Activated CD4-positive, CD25-positive, alpha-beta regulatory T cell (primary cell): ENCODE data around the gene HSPB9.
A peak's percentile ranks its signal among the peaks of the same experiment; 100 is the strongest.

Source experiments
- DNase-seq, 4 experiments: peaks; one replicate each; lab custom pipeline; 2025; lab: John Stamatoyannopoulos, UW

The HSPB9 gene

GRCh38 chr17:42101513-42102292 is 20.9 kb upstream of the HSPB9 start:
- DNase-seq, result peak in 3 of 4 experiments; percentile 36 to 62 (median 54)

DNA sequence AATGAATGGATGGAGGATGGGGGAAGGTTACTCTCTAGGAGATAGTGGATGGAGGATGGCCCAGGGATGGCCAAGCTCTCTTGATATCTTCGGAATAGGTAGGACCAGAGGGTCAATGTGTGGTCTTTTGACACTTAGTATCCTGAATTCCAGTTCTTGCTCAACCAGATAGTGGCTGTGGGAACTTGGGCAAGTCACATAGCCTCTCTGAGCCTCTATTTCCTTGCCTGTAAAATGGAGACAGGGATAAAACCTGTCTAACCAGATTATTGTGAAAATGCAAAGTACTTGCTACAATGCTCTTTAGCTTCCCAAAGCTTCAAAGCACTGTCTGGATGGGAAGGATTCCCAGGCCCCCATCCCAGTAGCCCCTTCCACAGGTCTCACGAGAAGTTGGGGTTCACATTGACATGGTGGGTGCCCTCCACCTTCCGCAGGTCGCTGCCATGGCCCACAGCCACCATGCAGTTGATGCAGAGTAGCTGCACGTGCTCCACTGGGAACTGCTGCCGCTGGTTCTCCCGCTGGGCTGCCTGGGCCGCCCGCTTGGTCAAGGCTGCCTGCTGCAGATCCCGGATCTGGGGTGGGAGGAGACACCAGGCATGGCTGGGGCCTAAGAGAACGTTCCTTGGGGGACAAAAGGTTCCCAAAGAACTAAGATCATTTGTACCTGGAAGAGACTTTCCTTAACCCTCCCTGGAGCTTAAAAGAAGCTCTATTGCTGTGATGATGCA is 19.2 kb upstream of the HSPB9 start:
- no peak for DNase-seq

DNA sequence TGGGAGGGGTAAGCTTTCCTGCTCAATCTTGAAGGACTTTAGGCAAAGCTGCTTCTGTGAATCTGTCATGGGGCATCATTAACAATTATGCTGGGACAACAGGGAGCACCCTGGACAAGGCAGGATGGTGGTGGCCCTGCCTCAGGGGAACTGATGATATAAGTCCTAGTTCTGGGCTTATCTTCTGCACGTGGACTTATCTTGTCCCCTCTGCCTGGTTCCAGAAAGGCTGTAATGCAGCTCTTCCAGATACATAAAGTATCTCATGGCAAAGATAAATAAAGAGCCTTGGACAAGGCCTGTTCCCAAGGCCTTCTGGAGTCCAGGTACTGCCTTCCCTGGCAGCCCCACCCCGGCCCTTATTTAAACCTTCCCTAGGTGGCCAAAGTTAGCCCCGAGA is 18.3 kb upstream of the HSPB9 start:
- no peak for DNase-seq

DNA sequence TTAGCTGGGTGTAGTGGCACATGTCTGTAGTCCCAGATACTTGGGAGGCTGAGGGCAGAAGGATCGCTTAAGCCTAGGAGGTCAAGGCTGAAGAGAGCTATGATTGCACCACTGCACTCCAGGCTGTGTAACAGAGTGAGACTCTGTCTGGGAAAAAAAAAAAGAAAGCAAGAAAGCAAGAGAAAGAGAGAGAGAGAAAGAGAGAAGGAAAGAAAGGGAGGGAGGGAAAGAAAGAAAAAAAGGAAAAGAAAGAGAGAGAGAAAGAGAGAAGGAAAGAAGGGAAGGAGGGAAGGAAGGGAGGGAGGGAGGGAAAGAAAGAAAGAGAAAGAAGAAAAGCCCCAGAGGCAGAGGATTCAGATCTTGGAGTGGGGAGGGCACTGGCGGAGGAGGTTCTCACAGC is 16.6 kb upstream of the HSPB9 start:
- no peak for DNase-seq

DNA sequence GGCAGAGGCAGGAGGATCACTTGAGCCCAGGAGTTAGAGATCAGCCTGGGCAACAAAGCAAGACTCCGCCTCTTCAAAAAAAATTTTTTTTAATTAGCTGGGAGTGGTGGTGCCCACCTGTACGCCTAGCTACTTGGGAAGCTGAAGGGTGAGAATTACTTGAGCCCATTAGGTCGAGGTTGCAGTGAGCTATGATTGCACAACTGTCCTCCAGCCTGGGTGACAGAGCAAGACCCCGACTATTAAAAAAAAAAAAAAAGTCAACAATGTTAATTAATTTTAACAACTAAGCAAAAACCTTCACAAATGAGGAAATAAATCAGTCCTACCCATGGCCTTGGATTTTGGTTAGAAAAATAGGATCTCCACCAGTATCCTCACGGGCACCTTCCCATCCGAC is 15.5 kb upstream of the HSPB9 start:
- no peak for DNase-seq

DNA sequence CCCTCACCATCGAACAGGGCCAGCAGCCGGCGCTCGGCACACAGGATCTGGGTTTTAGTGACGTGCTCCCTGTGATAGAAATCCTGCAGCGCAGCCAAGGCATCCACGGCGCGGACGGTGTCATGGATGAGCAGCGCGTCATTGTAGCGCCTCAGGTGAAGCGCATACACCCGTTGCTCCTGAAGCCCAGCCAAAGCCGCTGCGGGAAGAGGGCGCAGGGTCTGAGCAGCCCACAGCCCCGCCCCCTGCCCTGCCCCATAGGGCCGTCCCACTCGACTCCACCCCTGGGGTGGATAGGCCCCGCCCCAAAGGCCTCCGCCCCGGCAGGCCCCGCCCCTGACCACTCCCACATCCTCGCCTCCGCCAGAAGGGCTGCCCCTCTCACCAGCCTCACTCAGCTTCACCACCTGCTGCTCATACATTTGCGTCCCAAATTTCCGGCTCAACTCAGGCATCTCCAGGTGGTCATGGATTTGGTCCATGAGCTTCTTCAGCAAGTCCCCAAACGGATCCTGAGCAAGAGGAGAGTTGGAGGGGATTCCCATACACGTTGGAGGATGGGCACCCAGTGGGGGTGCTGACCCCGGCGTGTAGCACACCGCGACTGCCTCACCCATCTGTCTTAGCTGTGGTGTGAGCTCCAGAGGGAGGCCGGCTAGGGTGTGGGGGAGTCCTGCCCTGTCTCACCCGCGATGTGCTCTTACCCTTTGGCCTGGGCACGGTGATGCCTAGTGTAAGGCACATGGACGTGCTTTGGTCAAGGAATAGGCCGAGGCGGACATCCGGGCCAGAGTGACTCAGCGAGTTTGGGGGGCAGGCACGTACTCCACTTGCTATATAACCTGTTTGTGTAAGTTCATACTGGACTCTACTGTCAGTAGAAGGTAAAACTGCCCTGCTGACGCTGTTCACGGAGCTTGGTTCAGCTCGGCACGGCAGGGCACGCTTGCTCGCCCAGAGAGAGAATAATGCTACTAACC is 14.7 kb upstream of the HSPB9 start:
- peak; percentile 73 to 87 (median 80) for DNase-seq

- no peak for DNase-seq
Measured at GRCh38 chr17:42109086-42109485, 13.5 kb upstream of the HSPB9 start.

- no peak for DNase-seq
Measured at GRCh38 chr17:42110301-42111264, 12.0 kb upstream of the HSPB9 start.

DNA sequence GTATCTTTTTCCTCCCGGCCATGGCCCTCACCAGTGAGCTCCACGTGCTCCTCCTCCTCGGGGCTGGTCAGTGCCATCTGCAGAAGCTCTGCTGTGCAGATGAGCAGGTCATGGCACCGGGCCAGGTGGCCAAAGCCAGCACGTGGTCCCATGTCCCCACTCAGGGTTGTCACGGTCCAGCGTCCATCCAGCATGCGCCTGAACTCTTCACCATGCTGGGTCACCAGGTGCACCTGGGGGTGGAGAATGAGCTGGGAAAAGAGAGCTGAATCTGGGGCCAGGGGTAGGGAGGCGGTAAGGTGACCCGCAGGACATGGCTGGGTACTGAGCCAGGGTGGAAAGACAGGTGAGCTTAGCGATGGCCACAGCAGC is 11.4 kb upstream of the HSPB9 start:
- DNase-seq, result no peak

DNA sequence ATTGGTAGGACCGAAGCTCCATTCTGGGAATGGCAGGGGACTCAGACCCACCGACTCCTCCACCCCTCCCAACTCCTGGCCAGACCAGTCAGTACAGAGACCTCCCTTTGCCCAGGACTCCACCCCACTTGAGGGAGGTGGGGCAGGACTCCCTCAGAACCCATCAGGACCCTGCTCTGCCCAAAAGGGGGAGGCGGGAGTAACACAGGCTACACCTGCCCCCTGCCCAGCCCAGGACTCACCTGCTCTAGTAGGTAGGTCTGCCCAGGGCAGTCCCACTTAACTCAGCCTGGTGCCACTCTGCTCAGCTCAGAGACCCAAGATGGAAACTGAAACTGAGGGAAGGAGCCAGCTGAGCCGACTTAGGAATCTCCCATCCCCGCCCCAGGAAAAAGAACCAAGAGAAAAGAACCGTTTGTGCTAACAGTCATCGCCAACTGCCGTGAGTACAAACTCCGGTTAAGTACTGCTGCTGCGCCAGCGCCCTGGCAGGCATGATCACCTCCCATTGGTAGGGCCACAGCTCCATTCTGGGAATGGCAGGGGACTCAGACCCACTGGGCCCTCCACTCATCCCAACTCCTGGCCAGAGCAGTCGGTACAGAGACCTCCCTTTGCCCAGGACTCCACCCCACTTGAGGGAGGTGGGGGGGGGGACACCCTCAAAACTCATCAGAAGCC is 10.6 kb upstream of the HSPB9 start:
- no peak for DNase-seq

DNA sequence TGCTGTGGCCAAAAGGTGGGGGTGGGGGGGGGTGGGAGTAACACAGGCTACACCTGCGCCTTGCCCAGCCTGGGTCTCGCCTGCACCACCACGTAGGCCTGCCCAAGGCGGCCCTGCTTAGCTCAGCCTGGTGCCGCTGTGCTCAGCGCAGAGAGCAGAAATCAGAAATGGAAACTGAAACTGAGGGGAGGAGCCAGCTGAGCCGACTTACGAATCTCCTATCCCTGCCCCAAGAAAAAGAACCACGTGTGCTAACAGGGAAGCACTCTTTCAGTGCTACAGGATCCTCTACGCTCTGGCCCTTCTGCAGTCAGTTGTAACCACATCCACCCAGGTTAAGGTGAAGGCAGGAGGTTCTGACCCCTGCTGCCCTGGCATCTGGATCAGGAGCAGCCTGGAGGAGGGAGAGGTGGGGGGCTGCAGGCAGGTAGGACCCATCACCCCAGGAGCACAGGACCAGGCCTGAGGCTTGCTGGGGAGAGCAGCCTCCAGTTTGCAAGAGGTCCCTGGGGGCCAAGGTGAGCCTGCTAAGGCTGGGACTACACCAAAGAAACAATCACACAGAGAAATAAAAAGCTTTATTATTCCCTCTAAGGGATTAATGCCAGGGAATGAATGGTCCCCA is 9.9 kb upstream of the HSPB9 start, which contains the start of gene DHX58:
Gene DHX58, minus strand, starts transcription at position 163 of the 625 bp plus-strand sequence. CDS start 822 bp downstream, outside the sequence.
- peak; percentile 33 to 68 (median 60) for DNase-seq

DNA sequence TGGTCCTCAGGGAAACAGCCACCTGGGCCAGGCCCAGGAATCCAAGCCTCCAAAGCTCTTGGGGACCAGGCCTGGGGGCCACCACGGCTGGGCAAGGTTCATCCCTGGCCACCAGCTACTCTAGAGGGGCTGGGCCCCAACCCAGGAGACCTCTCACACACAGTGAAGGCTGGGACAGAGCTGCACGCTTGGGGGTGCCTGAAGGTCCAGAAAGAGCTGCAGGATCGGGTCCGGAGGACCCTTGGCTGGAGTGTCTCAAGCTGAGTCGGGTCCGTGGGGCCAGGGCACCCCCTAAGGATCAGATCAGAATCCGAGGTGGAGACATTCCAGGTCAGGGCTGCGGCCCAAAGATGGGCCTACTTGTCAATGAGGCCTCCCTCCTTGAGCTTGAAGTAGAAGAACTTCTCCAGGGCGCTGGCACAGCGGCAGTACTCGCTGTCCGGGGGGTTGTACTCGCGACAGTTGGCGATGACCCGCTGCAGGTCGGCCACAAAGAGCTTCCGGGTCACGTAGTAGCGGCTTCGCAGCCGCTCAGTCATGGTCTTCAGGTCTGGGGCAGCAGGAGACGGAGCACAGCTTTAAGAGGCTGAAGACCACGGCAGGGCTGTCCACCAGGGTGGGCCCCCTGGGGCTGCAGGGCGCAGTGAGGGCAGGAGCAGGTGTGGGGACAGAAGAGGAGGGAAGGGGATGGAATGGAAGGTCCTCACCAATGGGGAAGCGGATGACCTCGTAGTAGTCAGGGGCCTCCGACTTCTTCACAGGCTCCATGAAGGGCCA is 9.1 kb upstream of the HSPB9 start:
- no peak for DNase-seq

- no peak for DNase-seq
Measured at GRCh38 chr17:42114118-42114517, 8.5 kb upstream of the HSPB9 start.

DNA sequence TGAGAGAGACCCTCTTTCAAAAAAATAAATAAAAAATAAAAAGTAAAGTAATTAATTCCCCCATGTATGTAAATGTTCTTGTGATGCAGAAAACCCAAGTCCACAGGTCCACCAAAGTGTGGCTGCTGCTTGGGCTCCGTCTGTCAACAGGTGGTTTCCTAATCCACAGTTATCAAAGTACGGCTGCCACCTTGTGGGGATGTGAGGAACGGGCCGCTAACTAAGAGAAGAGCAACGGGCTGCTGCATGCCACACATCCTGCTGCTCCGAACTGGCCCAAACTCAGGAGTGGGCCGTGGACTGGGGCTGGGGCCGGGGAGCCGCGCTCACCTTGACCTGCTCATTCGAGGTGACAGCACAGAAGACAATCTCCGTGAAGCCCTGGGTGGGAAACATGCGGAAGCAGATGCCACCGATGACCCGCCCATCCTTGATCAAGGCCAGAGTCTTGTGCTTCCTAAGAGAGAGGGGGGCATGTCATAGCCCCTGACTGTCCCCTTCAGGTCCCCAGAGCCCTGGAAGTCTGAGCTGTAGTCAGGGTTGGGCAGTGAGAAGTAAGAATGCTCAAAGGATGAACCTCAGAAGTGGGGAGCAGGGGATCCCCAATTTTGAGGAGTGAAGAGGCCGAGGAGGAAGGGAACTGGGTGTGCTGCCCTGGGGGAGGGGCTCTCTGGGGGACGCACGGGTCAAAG is 5.8 kb upstream of the HSPB9 start:
- peak; percentile 68 to 73 (median 69) for DNase-seq

DNA sequence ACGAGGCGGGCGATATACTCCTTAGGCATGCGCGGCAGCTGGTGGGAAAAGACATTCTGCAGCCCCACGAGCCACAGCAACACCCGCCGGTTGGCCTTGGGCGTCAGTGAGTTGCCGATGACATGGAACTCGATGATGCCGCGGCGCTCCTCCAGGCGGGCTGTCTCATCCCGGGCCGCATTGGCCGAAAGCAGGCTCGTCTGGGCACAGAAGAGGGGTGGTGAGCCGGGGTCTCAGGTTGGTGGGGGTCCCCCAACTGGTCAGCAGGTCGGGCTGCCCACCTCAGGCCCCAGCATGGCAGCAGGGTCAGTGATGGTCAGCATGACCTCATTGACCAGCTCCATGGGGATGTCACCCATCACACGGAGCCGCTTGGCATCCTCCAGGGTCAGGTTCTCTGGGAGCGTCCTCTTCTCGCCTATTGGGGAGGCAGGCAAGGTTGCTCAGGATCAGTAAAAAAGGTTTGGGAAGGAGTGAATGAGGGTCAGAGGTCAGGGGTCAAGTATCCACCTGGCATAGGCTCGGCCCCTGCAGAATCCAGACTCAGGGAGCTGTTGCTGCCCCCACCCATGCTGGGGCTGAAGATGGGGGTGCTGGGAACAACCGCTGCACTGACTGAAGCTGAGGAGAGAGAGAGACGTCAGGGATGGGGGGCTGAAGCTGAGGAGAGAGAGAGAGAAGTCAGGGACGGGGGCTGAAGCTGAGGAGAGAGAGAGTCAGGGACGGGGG is 5.0 kb upstream of the HSPB9 start:
- no peak for DNase-seq

GRCh38 chr17:42118126-42118510 is 4.5 kb upstream of the HSPB9 start:
- DNase-seq, result no peak

- DNase-seq, result peak in 1 of 4 experiments; percentile 28
Measured at GRCh38 chr17:42118545-42118944, 4.1 kb upstream of the HSPB9 start.

DNA sequence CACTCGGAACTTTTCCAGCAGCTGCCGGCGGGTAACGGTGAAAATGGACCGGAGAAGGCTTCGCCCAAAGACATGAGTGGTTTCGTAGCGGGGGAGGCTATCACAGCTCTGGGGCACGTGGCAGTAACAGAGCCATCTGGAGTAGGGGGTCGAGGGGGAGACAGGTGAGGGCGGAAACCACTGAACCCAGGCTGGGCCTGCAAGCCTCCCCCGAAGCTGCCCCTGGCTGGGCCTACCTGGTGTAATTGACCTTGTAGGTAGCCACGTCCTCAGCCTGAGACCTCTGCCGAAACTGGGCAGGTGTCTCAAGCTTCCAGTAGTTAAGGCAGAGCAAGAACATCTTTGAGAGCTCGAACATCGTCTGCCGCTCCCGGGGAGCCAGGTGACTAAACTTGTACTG is 3.3 kb upstream of the HSPB9 start:
- DNase-seq, result no peak
